HG02678 (cell line): Measurements from ENCODE around the gene OR4E1.
"Not testable (repeated sequence)": the region's sequence is repeated elsewhere in the genome, so short reads cannot be mapped to it uniquely, and the experiment has no call there.

Experiments
- ATAC-seq: cut with Tn5 transposase; IDR thresholded peaks from one replicate; pipeline ENCODE4 v1.9.1; 2021; ENCODE audit warnings: mild to moderate bottlenecking, moderate library complexity; ENCODE audit not compliant: unreplicated experiment

The OR4E1 gene

GRCh38 chr14:21673718-21674117, at the start of gene OR4E1:
OR4E1 (minus strand) TSS chr14:21673818; CDS start chr14:21670935, 2,883 bp downstream.
- no peak for ATAC-seq

- ATAC-seq = no peak
Observed at GRCh38 chr14:21721504-21721903, 47.9 kb upstream of the OR4E1 start.

- ATAC-seq = no peak
Observed at GRCh38 chr14:21719841-21720240, 46.2 kb upstream of the OR4E1 start.

- ATAC-seq = no peak
Observed at GRCh38 chr14:21714318-21714929, 40.8 kb upstream of the OR4E1 start.

- ATAC-seq = no peak
Observed at GRCh38 chr14:21712036-21712435, 38.4 kb upstream of the OR4E1 start.

GRCh38 chr14:21711360-21711961, 37.8 kb upstream of the OR4E1 start:
- ATAC-seq = no peak

GRCh38 chr14:21704338-21704737, 30.7 kb upstream of the OR4E1 start:
- ATAC-seq = no peak

- ATAC-seq = no peak
Observed at GRCh38 chr14:21703357-21704326, 30.0 kb upstream of the OR4E1 start.

- no peak for ATAC-seq
Observed at GRCh38 chr14:21702316-21702715, 28.7 kb upstream of the OR4E1 start.

GRCh38 chr14:21699551-21699950, 25.9 kb upstream of the OR4E1 start:
- no peak for ATAC-seq

- not testable (repeated sequence) for ATAC-seq
Observed at GRCh38 chr14:21698538-21698937, 24.9 kb upstream of the OR4E1 start.

GRCh38 chr14:21697662-21698061, 24.0 kb upstream of the OR4E1 start:
- not testable (repeated sequence) for ATAC-seq

- ATAC-seq = no peak
Observed at GRCh38 chr14:21694425-21694824, 20.8 kb upstream of the OR4E1 start.

- ATAC-seq = no peak
Observed at GRCh38 chr14:21686468-21686867, 12.8 kb upstream of the OR4E1 start.

- no peak for ATAC-seq
Observed at GRCh38 chr14:21680072-21680471, 6.5 kb upstream of the OR4E1 start.

- no peak for ATAC-seq
Observed at GRCh38 chr14:21675566-21675965, 1.9 kb upstream of the OR4E1 start.

GRCh38 chr14:21672116-21672515, 1.5 kb downstream of the OR4E1 start:
- ATAC-seq = no peak

- ATAC-seq = no peak
Observed at GRCh38 chr14:21671371-21671770, 2.2 kb downstream of the OR4E1 start.

GRCh38 chr14:21669284-21669683, 4.3 kb downstream of the OR4E1 start:
- ATAC-seq = no peak

GRCh38 chr14:21668377-21668776, 5.2 kb downstream of the OR4E1 start:
- ATAC-seq = no peak

- ATAC-seq = no peak
Observed at GRCh38 chr14:21656980-21657379, 16.6 kb downstream of the OR4E1 start.

- no peak for ATAC-seq
Observed at GRCh38 chr14:21654215-21654614, 19.4 kb downstream of the OR4E1 start.
